ENCODE results near the gene PRSS57.

DNA sequence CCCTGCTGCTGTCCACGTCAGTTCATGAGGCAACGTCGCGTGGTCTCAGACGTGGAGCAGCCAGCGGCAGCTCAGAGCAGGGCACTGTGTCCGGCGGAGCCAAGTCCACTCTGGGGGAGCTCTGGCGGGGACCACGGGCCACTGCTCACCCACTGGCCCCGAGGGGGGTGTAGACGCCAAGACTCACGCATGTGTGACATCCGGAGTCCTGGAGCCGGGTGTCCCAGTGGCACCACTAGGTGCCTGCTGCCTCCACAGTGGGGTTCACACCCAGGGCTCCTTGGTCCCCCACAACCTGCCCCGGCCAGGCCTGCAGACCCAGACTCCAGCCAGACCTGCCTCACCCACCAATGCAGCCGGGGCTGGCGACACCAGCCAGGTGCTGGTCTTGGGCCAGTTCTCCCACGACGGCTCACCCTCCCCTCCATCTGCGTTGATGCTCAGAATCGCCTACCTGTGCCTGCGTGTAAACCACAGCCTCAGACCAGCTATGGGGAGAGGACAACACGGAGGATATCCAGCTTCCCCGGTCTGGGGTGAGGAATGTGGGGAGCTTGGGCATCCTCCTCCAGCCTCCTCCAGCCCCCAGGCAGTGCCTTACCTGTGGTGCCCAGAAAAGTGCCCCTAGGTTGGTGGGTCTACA, 12.5 kb downstream of the PRSS57 start:
- TF ChIP-seq POLR2A (IDR thresholded peaks at IDR 0.05; ENCODE audit: low read length), result no peak
- TF ChIP-seq GATA1 (IDR thresholded peaks at IDR 0.05; ENCODE audit: low read depth, low read length), result no peak

All from erythroblast (primary cell).